GM19240 (cell line): ENCODE data around the gene SMG6.

Source experiments
- DNase-seq: peaks from one replicate; pipeline ENCODE4 v3.0.0; 2011; ENCODE audit warnings: low spot score; ENCODE audit not compliant: insufficient read length

The SMG6 gene

GRCh38 chr17:2110436-2110835 lies 193.1 kb downstream of the SMG6 start:
- DNase-seq, result no peak

DNA sequence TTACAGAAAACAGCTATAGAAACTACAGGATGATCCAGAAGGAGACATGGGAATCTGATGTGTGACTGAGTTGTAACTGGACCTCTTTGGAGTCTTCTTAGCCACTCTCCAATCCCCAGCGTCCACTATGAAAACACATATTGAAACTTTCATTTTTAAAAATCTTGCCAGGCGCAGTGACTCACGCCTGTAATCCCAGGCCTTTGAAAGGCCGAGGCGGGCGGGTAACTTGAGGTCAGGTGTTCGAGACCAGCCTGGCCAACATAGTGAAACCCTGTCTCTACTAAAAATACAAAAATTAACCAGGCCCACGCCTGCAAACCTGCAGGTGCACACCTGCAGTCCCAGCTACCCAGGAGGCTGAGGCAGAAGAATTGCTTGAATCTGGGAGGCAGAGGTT lies 195.4 kb downstream of the SMG6 start:
- no peak for DNase-seq

GRCh38 chr17:2107506-2107905 lies 196.1 kb downstream of the SMG6 start:
- no peak for DNase-seq

GRCh38 chr17:2107050-2107449 lies 196.5 kb downstream of the SMG6 start:
- DNase-seq, result no peak

DNA sequence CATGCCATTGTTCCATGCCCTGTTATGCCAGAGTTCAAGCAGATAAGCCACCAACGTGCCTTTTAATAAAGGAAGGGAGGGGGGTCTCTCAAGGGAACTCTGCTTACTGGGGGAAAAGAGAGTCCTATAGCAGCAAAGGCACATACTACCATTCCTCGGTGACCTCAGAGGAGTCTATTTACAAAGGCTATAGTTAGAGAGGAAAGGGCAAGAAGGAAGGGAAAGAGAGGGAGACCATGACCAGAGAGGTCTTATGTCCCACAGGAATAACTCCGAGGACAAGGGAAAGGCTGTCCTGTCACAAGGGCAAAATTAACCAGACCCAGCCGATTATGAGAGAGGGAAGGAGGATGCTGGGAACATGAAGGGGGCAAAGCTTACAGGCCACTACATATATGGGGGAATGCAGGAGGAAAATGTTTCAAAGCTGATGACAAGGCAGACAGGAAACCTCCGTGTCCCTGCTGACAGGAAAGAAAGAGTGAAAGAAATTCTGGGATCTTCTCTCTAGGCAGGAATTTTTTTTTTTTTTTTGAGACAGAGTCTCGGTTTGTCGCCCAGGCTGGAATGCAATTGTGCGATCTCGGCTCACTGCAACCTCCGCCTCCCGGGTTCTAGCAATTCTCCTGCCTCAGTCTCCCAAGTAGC lies 197.2 kb downstream of the SMG6 start:
- no peak for DNase-seq

DNA sequence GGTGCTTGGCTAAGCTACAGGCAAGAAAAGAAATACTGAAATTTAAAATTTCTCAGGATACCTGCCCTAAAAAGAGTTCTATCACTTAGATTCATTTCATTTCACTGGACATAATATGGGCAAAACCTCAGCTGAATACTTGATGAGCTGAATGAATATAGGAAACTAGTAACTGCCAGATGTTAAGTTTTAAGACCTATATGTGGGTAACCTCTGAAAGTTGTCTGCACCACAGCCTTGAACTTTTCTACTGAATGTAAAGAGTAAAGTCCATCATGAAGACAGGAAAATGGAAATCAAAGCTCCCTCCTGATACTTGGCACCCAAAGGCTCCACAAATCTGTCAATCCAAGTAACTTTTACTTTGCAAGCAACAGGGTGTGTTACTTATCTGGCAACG lies 197.9 kb downstream of the SMG6 start:
- no peak for DNase-seq

DNA sequence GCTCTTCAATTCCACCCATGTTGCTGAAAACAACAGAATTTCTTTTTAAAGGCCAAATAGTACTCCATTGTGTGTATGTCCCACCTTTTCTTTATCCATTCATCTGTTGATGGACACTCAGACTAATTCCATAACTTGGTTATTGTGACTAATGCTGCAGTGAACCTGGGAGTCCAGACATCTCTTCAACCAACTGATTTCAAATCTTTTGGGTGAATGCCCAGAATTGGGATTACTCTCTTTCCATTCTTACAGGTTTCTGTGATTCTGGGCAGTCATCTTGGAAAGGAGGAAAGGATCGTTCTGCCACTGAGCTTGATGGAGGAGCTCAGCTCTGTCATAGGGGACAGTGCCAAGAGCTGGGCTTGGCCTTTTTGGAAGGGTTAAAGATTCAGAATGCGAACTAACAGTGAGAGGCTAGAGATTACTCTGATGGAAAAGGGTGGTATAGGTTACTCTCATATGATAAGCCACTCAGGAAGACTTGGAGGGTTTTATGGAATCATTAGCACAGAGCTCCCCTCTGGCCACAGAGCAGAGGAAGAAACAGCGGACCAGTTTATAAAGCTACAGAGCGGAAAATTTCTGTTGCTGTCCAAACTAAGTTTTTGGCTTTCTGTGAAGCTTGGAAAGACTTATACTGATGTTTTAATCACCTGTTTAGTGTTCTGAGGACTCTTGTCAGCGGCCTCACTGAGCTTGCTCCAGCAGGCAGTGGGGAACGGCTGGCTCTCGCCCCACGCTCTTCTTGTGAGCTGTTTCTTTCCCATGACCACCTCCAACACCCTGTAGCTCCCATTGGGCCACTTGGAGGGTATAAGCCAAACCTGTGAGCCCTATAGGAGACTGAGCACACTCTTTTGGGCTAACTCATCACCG lies 200.4 kb downstream of the SMG6 start:
- DNase-seq, result no peak

DNA sequence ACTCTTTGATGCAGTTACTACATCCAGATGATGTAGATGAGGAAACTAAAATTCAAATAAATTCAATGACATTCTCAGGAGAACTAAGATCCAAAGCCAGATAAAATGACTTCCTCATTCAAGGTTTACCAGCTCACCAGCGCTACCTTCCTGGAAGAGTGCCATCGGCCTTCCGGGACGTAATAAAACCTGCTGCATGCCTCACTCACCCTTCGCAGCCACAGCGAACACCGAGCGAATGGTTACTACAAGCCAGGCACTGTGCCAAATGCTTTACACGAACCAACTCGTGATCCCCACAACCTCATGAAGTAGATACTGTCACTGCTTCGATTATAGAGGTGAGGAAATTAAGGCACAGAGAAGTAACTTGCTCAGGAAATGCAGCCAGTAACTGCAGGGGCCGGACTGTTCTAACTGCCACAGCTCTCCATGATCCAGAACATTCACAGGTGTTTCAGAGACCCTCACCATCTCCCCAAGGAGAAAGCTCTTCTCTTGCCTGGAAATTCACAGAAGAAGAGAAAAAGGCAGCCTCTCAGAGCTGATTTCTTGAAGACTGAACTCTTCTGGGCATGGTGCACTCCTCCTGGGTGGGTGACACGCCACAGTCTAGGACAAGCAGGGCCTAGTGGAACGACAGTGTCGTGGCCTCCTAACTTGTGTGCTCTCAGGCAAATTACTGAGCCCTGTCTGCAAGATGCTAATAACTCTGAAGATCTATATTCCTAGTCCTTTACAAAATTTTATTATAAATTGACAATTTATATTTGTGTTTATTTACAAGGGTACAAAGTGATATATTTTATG lies 201.9 kb downstream of the SMG6 start:
- no peak for DNase-seq

DNA sequence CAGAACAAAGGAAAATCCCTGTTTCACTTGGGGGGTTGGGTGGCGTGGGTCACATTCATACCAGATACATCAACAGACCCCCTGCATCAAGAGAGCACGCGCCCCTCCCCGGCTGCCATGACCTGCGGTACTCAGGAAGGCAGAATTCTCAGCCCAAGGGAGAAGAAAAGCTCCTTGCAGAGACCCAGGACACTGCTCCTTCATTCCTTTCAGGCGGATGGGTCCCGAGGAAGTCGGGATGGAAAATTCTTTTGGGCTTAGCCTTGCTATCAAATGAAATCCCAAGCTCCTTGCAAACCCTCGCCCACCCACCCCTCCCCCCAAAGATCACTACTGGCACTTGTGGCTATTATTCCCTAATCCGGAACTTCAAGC lies 208.1 kb downstream of the SMG6 start:
- no peak for DNase-seq

DNA sequence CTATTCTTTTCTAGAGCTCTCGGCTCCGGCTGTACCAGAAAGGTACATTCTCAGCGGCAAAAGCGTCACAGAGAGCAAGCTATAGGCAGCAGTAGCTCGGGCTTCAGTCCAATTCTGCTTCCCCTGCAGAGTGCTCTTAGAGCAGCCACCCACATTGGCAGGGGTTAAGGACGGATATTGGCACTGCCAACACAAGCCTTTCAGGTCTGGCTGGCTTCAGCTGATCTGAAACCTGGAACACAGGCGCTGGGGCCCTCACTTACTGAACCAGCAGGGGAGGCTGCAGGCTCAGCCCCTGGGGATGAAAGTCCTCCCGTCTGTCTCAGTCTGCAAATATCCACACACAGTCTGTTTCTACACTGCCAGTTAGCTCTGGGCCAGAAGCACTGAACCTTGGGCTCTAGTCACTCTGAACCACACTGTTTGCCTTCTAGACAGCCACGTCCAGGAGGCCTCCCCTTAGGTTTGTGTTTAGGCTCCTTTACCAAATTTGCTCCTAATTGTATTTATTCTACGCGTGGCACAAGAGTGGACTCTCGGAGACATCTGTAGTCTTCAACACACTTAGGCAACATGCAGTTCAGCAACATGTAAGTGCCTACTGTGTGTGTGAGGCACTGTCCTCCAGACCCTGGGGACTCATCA lies 208.6 kb downstream of the SMG6 start:
- no peak for DNase-seq

- DNase-seq, result no peak
These were observed 210.2 kb downstream of the SMG6 start for GRCh38 chr17:2093349-2093748.

DNA sequence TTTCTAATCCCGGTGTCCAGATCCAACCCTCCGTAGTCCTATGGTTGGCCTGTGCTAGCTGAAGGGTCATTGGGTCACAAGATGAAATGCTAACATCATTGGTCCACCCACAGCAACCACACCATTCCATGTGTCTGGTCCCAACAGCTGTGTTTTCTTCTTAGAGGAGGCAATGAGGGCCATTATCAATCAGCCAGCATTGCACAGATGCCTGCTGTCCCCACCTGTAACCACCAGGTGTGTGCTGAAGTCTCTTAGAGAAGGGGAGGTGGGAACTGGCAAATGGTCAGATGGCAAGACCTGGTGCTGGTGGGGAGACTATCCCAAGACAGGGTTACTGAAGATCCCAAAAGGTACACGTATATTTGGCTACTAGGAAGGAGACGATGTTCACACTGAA lies 211.3 kb downstream of the SMG6 start:
- no peak for DNase-seq

- no peak for DNase-seq
These were observed 212.6 kb downstream of the SMG6 start for GRCh38 chr17:2090804-2091534.

DNA sequence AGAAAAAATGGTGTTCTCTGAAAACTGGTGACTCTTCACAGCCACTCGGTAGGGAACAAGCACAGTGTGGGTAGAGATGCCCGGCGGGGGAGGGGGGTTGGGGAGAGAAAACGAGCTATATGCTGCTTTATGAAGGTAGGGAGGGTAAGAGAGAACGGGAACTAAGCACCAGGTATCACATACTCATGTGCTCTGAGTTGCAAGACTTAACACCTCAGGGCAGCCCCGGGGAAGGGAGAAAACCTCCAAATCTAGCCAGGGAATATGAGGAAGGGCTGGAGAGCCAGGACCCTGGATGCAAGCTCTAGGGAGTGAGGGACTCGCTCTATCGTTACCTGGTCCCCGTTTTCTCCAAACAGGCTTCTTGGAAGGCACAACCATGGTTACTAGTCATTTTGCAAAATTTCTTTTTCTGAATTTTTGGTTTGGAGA lies 213.4 kb downstream of the SMG6 start:
- DNase-seq, result no peak

GRCh38 chr17:2089021-2089422 lies 214.6 kb downstream of the SMG6 start:
- DNase-seq, result no peak

- peak; percentile 53 for DNase-seq
These were observed 215.9 kb downstream of the SMG6 start for GRCh38 chr17:2087597-2088211.

DNA sequence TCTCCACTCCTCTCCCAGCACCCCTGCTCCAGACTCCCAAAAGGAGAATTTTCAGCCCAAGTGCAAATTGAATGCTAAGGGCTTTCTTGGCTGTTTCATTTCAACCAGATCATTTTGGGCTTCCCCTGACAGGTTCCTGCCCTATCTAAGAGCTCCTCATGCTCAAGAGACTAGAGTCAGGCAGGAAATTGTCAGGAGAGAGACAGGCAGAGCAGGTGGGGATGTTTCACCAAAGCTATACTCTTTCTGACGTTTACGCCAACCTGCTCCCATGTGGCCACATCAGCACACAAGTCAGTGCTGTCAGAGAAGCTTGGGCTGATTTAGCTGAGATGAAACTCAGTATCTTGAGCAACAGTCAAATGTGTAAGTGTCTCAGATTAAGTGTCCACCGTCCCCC lies 217.3 kb downstream of the SMG6 start:
- DNase-seq, result no peak

- no peak for DNase-seq
These were observed 218.0 kb downstream of the SMG6 start for GRCh38 chr17:2085648-2085949.

GRCh38 chr17:2084766-2085647 lies 218.6 kb downstream of the SMG6 start:
- DNase-seq, result no peak
